HFF-Myc (cell line): Measurements from ENCODE around the gene CAVIN3.

ENCODE experiments used
- DNase-seq: peaks from one replicate; pipeline ENCODE4 v3.0.0-alpha.2; 2011; ENCODE audit warnings: low read depth; ENCODE audit errors: extremely low read depth
- H3K4me3 ChIP-seq: replicated peaks from 2 replicates; pipeline ENCODE4 v1.5.1; 2011; ENCODE audit warnings: low read depth, mild to moderate bottlenecking, control low read depth, low read length
- TF ChIP-seq, protein P1 (sequence below): IDR thresholded peaks from 2 replicates; pipeline ENCODE4 v1.5.1; 2012; ENCODE audit warnings: mild to moderate bottlenecking, low read depth, low read length, control low read depth; ENCODE audit errors: missing control alignments

Gene CAVIN3, protein sequence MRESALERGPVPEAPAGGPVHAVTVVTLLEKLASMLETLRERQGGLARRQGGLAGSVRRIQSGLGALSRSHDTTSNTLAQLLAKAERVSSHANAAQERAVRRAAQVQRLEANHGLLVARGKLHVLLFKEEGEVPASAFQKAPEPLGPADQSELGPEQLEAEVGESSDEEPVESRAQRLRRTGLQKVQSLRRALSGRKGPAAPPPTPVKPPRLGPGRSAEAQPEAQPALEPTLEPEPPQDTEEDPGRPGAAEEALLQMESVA

DNA sequence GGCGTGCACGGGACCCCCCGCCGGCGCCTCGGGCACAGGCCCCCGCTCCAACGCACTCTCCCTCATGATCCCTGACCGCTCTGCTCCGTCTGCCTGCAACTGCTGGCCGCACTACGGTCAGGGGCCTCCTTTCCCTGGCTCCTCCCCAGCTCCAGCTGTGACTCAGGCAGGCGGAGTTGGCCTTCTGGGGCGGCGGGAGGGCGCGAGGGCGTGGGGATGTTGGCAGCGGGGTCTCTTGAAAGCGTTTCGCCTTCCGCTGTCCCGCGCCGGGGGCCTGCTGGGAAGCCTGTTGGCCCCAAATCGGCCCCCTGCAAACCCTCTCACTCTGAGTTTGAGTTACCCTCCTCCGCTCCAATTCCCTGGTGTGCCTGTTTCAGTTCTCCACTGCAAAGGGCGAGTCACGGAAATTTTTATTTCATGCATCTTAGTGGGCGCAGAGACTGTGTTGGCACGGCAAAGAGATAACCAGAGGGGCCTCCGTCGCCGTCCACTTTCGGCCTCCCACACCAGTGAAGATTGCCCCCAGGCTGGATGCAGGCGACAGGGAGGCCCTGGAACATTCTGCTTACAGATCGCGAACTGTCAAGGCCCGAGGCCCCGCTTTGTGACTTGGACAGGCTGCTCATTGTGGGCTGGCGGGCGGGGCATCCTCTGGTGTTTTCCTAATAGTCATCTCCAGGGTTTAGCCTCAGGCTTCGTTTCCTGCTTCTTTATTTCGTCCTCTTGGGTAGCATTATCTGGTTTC is at the start of gene CAVIN3:
Gene CAVIN3, minus strand, starts transcription at position 91 of the 745 bp plus-strand sequence. Its CDS starts 25 bp downstream, at position 66.
- TF ChIP-seq, protein P1, sequence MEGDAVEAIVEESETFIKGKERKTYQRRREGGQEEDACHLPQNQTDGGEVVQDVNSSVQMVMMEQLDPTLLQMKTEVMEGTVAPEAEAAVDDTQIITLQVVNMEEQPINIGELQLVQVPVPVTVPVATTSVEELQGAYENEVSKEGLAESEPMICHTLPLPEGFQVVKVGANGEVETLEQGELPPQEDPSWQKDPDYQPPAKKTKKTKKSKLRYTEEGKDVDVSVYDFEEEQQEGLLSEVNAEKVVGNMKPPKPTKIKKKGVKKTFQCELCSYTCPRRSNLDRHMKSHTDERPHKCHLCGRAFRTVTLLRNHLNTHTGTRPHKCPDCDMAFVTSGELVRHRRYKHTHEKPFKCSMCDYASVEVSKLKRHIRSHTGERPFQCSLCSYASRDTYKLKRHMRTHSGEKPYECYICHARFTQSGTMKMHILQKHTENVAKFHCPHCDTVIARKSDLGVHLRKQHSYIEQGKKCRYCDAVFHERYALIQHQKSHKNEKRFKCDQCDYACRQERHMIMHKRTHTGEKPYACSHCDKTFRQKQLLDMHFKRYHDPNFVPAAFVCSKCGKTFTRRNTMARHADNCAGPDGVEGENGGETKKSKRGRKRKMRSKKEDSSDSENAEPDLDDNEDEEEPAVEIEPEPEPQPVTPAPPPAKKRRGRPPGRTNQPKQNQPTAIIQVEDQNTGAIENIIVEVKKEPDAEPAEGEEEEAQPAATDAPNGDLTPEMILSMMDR: no peak
- DNase-seq: no peak
- H3K4me3 ChIP-seq: peak within 1 kb of the TSS; percentile 71

DNA sequence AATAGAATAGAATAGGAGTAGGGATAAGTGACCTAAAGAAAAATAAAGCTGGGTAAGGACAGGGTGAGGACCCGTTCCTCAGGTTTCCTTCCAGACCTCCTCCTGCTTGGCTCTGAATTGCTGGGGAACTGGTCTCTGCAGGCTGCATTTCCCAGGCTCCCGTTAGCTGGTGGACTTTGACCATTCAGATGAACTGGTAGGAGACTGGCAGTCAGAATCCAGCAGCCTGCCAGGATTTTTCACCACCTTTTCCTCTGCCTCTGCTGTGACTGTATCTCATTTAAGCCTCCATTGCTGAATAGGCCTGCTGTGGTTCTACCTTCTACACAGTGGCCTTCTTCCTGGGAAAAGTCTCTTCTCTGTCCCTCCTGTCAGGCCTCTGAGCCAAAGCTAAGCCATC is 45.4 kb upstream of the CAVIN3 start:
- no peak for DNase-seq
- no peak overlapping the region for H3K4me3 ChIP-seq
- TF ChIP-seq, protein P1: no peak

DNA sequence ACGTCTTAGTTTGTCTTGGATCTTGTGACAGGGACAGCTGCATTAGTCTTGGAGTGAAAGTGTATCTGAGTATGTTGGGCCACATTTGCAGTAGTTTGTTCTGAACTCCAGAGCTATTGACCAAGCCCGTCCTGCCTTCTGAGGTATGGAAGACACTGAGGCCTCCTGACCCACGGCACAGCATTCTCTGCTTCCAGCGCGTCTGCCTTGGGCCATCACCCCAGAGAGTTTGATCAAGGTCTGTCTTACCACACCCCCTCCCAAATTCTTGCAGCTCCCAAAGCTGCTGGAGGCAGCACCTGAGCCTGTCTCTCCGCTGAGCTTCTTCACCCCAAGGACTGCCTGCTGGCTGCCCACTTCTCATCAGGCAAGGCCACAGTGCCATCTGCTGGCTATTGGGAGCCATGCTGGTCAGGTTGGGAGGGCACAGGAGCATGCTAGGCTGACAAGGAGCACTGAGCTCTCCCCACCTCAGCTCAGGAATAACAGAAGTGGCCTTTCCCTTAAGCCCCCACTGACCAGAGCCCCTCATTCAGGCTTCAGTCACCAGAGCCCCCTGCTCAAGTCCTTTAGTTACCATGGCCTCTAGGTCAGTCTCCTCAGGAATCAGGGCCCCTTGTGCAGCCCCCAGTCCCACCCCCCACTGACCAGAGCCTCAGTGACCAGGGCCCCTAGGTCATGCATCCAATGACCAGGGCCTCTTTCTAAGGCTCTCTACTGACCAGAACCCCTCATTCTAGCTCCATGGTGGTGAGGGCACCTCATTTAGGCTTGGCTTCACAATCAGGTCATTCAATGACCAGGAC is 42.8 kb upstream of the CAVIN3 start:
- H3K4me3 ChIP-seq: no peak overlapping the region
- peak; percentile 47 for DNase-seq
- TF ChIP-seq, protein P1: peak; percentile 97

DNA sequence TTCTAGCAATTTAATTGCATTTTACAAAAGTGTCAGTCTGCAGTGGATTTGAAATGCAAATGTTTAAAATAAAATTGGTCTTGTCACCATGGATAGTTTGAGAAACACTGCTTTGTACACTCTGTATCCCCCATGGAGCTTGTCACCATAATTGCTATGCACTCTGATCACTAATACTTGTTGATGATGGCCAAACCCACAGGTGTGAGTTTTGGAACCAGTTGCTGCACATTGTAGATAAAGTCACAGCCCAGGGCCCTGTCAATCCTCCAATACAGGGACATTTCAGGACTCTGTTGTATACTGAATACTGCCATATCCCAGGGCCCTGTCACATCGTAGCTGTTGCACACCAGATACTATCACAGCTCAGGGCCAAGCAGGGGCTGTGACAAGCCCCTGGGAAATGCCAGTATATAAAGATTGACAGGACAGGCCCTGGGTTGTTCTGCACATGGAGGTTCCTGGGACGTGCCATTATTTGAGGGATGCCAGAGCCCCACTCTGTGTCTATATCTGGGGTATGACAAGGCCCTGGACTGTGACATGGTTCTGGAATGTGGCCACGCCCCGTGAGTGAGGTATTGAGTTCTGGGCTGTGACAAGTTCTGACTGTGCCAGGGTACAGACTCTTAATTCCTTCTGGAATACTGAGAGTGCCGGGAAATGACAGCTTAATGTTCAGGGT is 42.0 kb upstream of the CAVIN3 start:
- H3K4me3 ChIP-seq: no peak overlapping the region
- no peak for DNase-seq
- TF ChIP-seq, protein P1: no peak

DNA sequence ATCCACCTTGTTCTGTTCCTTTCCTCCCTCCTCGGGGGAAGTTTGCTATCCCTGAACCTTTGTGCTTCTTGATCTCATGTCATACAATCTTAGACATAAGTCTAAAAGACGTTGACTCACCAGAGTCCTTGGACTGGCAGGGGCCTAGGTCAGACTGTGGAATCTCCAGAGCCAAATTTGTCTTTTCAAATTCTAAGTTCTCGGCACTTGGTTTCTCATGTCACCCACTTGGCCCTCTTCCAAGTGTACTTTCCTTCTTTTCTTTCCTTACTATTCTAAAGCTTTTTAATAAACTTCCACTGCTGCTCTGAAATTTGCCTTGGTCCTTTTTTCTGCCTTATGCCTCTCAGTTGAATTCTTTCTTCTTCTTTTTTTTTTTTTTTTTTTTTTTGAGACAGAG is 39.9 kb upstream of the CAVIN3 start:
- no peak overlapping the region for H3K4me3 ChIP-seq
- DNase-seq: no peak
- TF ChIP-seq, protein P1: no peak

DNA sequence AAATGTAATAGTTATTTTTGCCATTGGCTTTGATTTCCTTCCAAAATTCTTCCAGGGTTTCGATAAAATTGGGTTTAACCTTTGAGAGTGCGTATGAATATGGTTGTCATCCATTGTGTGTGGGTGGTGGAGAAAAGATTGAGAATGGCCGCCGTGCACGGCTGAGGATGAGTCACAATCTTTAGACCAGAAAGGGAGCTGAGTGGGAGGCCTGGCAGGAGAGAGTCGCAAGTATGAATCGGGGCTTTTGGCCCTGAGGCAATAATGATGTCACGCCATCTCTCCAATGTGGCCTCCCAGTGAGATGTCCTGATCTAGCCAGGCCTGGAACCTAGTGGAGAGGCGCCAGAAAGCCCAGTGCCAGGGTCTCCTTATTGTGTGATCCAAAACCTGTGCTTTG is 36.9 kb upstream of the CAVIN3 start:
- peak; percentile 57 for DNase-seq
- TF ChIP-seq, protein P1: no peak
- no peak overlapping the region for H3K4me3 ChIP-seq
